ES-I3 (cell line): ENCODE data around the gene COL9A3.
A peak's percentile ranks its signal among the peaks of the same experiment; 100 is the strongest.

ENCODE experiments used
- H3K36me3 ChIP-seq: 2 replicates; pipeline ENCODE4 v1.6.1; 2013; ENCODE audit warnings: mild to moderate bottlenecking, low read length, control low read depth, moderate library complexity; ENCODE audit not compliant: insufficient read depth
- H3K4me1 ChIP-seq: 2 replicates; pipeline ENCODE4 v1.6.1; 2013; ENCODE audit warnings: mild to moderate bottlenecking, control low read depth, low read length; ENCODE audit not compliant: insufficient read depth
- H3K9ac ChIP-seq: 2 replicates; pipeline ENCODE4 v1.6.1; 2013; ENCODE audit warnings: low read depth, mild to moderate bottlenecking, low read length, moderate library complexity
- H3K9me3 ChIP-seq: 2 replicates; pipeline ENCODE4 v1.6.1; 2013; ENCODE audit warnings: mild to moderate bottlenecking, low read length, moderate library complexity; ENCODE audit not compliant: control insufficient read depth, insufficient read depth

COL9A3 gene

DNA sequence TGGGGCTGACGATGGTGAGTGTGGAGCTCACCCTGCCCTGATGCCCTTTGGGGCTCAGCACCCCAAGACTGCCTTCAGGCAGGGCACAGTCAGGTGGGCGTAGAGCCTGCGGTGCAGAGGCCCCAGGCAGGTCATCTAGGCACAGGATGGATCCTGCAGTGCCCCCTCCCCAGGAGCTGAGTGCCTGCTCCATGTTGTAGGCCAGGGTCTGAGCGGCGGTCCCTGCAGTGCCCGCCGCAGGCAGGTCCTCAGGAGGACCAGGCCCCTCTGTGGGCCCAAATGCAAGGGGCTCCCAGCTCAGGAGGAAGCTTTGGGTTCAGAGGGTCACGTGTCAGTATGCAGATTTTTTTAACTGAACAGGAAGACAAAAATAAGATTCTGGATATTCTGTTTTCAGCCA lies 17.8 kb upstream of the COL9A3 start:
- no peak overlapping the region for H3K9ac ChIP-seq
- no peaks in the 10 kb centered on the region for H3K9me3 ChIP-seq
- H3K4me1 ChIP-seq = no peaks in the 10 kb centered on the region; the same call in 1 of the 2 replicates
- no peaks in the 10 kb centered on the region for H3K36me3 ChIP-seq

DNA sequence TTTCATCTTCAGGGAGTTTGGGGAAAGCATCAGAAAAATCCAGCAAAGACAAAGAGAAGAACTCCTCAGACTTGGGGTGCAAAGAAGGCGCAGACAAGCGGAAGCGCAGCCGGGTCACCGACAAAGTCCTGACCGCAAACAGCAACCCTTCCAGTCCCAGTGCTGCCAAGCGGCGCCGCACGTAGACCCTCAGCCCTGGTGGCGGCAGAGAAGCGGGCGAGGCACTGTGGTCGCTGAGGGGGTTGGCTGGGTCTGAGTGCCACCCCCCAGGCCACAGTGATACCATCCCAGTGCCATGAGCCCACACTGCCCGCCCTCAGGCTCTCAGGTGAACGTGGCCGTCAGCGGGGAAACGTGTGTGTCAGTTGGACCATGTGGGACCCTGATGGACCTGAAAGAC lies 17.4 kb upstream of the COL9A3 start:
- Histone ChIP-seq H3K4me1 (no peaks in the 10 kb centered on the region; the same call in 1 of the 2 replicates), H3K9me3 (no peaks in the 10 kb centered on the region), H3K36me3 (no peaks in the 10 kb centered on the region), H3K9ac (no peak overlapping the region)

DNA sequence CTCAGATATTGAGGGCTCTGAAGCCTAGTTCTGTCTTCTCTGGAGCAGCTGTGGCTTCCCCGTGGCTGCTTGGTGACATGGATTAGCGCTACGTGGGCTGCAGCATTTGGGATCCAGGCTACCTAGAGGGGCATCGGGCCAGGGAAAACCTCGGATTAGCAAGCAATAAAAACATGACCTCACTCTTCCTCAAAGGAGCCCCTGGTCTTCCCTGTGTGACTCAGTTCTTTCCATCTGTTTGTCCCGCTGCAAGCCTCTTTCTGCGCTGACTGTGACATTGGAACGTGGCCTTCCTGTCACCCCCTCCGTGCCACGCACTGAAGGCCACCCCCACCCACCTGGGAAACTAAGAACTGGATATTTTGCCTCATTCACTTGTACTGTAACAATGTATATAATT lies 17.0 kb upstream of the COL9A3 start:
- no peaks in the 10 kb centered on the region for H3K36me3 ChIP-seq
- H3K9me3 ChIP-seq = no peaks in the 10 kb centered on the region
- no peak overlapping the region for H3K9ac ChIP-seq
- H3K4me1 ChIP-seq = no peaks in the 10 kb centered on the region; the same call in 1 of the 2 replicates

DNA sequence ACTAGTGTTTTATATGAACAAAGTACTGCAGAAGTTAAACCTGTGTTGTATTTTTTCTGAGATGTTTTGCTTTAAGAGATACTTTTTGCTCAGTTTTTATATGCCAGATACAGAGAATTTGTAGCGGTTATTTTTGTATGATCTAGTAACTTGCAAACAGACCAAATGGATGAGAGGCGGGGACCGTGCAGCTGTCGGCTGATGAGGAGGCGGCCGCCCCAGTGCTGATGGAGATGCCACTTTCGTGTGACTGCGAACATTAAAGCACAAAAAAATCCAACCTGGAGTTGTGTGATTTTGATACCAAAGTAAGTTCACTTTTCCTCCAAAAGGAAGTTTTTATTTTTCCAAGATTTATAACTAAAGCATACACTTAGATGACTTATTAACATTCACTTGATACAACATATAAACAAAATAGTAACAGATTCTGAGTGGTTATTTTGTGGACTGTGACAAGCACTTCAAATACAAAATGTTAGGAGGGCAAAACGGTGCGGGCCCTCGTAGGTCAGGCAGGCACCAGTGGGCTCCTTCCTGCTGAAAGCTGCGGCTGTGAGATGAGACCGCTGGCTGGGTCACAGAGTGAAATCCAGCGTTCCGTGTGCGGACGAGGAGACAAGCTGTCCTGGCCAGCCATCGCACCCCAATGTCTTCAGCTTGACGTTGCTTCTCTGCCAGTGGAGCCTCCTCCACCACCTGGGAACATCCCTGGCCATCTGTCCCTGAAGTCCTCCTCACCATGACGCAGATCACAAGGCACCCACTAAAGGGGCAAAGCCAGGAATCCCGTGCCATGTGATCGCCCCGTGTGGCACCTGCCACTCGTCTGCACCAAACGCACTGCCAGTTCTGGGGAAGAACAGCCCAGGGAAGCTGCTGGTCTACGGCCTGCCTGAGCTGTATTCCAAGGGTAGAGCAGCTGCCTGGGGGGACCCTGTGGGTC lies 16.3 kb upstream of the COL9A3 start:
- Histone ChIP-seq H3K36me3 (no peaks in the 10 kb centered on the region), H3K4me1 (no peaks in the 10 kb centered on the region; the same call in 1 of the 2 replicates), H3K9me3 (no peaks in the 10 kb centered on the region), H3K9ac (no peak overlapping the region)

DNA sequence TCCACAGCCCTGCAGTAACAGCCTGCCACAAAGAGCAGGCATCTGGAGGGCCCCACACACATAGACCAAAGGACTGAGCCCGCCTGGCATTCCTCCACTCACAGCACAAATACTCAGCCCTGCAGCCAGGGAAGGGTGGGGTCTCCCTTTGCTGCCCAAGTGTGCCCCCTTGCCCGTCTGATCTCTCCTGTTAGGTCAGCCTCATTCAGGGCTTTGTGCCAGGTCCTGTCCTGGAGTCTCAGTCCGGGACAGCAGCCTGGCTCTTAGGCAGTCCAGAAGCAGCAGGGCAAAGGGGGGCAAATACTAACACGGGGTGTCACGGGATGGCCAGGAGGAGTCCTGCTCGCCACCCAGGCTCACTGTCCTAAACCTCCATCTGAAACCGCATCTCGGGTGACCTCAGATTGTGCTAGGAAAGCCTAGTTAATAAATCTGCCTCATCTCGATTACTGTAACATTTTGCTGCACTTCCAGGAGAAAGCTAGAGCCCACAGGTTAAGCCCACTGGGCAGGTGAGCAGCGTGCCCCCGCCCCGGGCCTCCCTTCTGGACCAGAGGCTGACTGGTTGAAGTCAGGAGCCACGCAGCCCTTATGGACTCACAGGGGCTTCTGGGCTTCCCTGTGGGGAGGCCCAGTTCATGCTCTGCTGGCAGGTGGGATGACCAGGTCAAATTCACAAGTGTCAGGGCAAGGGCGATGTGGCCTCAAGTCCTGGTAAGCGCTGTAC lies 15.4 kb upstream of the COL9A3 start:
- Histone ChIP-seq H3K36me3 (no peaks in the 10 kb centered on the region), H3K9me3 (no peaks in the 10 kb centered on the region), H3K9ac (no peak overlapping the region), H3K4me1 (no peaks in the 10 kb centered on the region; the same call in 1 of the 2 replicates)

DNA sequence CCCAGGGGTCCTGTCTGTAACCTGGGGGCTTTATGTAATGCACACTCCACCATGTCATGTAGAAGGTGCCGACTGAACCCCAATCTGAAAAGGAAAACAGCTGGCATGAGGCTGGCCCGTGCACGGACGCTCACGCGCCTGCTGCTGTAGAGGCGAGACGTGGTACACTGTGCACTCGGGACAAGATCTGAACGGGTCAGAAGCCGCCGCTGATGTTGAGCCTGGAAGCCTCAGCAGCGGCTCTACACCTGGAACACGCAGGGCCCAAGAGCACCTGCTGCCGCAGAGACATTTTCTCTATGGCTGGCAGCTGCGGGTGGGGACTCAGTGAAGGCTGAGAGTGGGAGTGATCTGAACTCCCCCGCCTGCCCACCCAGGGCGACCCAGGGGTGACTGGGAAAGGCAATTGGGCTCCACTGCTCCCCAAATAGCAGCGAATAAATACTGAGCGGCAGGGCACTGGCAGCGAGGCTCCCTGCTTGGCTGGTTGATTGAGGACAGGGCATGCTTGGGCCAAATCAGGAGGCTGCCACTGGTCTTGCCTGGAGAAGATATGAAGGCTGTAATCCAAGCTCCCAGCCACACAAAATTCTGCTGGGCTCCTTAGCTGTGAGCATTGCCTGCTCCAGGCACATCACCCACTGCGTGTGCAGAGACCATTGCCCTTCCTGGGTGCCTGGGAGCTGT lies 14.7 kb upstream of the COL9A3 start:
- Histone ChIP-seq H3K9me3 (no peaks in the 10 kb centered on the region), H3K9ac (no peak overlapping the region), H3K4me1 (no peaks in the 10 kb centered on the region; the same call in 1 of the 2 replicates), H3K36me3 (no peaks in the 10 kb centered on the region)

DNA sequence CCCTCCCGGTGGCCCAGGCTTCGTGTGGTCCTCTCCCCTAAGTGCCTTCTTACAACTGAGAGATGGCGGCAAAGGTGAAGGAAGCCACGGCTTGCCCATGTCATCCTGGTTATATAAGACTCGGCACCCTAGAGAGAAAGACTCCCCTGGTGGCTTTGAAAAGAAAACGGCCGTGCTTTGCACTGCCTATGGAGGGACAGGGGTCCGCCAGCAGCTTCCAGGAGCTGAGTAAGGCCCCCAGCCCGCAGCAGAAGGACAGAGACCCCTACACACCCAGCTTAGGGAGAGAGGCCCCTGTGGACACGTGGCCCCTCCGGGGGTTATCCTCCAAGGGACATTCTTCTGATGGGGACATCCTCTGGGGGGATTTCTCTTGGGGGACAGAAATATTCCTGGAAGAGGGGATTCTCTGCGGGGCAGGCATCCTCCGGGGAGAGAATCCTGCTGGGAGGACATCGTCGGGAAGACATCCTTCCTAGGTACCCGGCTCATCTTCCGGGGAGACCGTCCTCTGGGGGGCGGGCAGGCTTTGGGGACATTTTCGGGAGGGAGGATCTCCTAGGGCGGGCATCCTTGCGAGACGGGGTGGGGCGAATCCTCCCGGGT lies 12.7 kb upstream of the COL9A3 start:
- no peaks in the 10 kb centered on the region for H3K9me3 ChIP-seq
- no peaks in the 10 kb centered on the region; the same call in 1 of the 2 replicates for H3K36me3 ChIP-seq
- peak overlapping the region; percentile 43 for H3K9ac ChIP-seq
- no peaks in the 10 kb centered on the region; the same call in 1 of the 2 replicates for H3K4me1 ChIP-seq

DNA sequence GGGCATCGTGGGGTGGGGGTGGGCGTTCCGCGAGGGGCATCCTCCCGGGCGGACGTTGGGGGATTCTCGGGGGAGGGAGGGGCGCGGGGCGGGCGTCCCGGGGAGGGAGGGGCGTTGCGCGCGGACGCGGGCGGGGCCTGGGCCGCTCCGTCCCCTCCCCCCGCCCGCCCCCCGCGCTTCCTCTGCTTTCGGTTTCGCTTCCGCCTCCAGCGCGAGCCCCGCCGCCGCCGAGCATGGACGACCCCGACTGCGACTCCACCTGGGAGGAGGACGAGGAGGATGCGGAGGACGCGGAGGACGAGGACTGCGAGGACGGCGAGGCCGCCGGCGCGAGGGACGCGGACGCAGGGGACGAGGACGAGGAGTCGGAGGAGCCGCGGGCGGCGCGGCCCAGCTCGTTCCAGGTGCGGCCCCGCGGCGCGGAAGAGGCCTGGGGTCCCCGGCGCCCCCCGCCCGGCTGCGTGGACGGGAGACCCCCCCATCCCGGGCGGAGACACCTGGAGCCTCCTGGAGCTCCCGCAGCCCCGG lies 12.2 kb upstream of the COL9A3 start, which contains the start of gene OGFR:
Gene OGFR, plus strand, starts transcription at position 209 of the 528 bp plus-strand sequence. Its CDS starts 25 bp downstream, at position 234.
- H3K36me3 ChIP-seq = no peaks in the 10 kb centered on the region; the same call in 1 of the 2 replicates
- H3K9ac ChIP-seq = peak within 1 kb of the TSS; percentile 71
- no peaks in the 10 kb centered on the region; the same call in 1 of the 2 replicates for H3K4me1 ChIP-seq
- no peaks in the 10 kb centered on the region for H3K9me3 ChIP-seq

DNA sequence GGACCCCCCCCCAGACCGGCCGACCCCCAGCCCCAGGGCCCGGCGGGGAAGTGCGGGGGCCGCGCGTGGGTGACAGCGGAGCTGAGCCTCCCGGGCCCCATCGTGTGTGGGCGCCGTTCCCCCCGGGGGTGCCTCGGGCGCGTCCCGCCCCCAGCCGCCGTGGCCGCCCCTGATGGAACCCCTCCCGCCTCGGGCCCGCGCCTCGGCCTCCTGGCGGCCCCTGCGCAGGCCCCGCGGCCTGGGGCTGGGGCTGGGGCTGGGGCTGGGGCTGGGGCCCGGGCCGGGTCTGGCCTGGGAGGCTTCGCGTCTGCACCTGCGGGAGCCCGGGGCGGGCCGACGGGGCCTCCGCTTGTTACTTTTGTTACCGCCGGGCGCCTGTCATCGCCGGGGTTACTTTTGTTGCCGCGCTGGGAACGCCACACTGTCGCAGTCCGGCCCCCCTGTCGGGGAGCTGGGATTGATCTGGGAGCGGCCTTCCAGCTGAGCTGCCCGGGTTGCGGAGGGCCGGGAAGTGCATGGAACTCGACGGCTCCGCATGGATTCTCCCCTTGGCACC lies 11.6 kb upstream of the COL9A3 start:
- no peaks in the 10 kb centered on the region for H3K9me3 ChIP-seq
- H3K4me1 ChIP-seq = no peaks in the 10 kb centered on the region; the same call in 1 of the 2 replicates
- H3K9ac ChIP-seq = peak overlapping the region; percentile 71; the same call in 1 of the 2 replicates
- H3K36me3 ChIP-seq = no peaks in the 10 kb centered on the region; the same call in 1 of the 2 replicates

DNA sequence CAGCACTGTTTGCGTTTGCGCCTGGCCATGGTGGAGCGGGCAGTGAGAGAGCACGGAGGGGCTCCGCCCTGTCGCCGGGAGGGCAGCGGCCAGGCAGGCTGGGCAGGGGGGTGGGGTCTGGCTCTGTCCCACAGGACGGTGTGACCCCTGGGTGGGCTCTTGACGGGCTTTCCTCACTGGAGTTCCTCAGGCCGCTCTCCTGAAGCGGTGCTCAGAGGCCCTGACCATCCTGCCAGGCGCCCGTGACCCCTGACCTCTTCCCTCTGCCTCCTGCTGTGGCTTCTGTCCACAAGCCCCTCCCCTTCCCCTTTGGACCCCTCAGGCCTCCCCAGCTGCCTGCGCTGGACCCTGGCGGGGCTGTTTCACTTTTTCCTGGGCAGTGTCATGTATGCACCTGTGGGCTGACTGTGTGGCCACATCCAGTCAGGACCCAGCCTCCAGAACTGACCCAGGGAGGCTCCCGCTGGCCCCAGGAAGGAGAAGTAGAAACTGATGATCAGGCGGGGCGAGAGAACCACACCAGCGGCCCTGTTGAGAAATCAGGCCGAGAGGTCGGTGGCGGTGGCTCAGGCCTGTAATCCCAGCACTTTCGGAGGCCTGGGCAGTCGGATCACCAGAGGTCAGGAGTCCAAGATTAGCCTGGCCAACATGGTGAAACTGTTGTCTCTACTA lies 11.0 kb upstream of the COL9A3 start:
- no peaks in the 10 kb centered on the region for H3K9me3 ChIP-seq
- no peaks in the 10 kb centered on the region; the same call in 1 of the 2 replicates for H3K4me1 ChIP-seq
- H3K36me3 ChIP-seq = no peaks in the 10 kb centered on the region; the same call in 1 of the 2 replicates
- H3K9ac ChIP-seq = peak overlapping the region; percentile 71; the same call in 1 of the 2 replicates

DNA sequence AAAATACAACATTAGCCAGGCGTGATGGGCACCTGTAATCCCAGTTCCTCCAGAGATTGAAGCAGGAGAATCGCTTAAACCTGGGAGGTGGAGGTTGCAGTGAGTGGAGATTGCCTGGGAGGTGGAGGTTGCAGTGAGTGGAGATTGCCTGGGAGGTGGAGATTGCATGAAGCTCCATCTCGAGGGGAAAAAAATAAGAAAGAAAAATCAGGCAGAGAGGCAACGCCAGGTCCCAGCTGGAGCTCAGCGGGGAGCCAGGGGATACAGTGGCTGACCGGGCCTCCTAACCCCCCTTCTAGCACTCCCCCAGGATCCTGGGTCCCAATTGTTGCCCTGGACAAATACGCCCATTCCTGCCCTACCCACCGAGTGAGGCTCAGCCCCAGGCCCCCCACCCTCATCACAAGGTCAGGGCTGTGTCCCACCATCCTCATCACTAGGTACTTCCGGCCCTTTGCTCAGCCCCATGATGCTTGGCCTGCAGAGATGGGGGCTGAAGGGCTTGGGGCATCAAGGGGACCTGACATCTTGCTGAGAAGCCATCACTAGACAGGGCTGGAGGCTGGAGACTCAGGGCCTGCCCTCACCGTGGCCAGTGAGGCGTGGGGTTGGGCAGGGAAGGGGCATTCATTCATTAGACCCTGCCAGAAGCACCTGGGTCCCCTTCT lies 10.3 kb upstream of the COL9A3 start:
- Histone ChIP-seq H3K9me3 (no peaks in the 10 kb centered on the region), H3K4me1 (no peaks in the 10 kb centered on the region; the same call in 1 of the 2 replicates), H3K36me3 (no peaks in the 10 kb centered on the region; the same call in 1 of the 2 replicates), H3K9ac (no peak overlapping the region)

DNA sequence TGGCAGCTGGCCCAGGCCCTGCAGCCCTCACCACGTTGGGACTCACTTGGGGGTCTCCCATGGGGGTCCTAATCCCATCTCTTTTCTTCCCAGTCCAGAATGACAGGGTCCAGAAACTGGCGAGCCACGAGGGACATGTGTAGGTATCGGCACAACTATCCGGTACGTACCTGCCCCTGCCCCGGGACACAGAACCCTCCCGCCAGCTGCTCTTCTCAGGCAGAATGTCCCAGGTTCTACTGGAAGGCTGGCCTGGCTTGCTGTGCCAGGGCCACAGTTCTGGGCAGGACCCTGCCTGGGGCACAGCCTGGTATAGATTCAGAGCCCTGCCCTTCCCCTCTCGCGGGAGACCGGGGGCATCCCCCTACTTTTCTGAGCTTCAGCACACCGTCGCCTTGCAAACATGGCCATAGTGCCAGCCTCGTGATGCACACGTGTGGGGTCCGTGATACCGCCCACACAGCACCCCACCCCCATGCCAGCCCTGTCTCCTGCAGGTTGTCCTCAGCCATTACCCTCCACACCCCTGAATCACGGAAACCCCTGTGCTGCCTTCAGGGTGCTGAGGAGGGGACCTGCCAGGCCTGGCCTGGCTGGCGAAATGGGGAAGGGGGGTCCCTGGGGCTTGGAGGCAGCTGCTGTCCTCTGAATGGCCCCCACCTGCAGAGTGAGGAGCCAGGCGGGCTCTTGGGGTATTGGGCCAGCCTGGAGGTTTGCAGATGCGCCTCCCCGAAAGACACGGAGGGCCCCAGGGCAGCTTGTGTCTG lies 9.2 kb upstream of the COL9A3 start:
- no peaks in the 10 kb centered on the region; the same call in 1 of the 2 replicates for H3K4me1 ChIP-seq
- no peaks in the 10 kb centered on the region for H3K9me3 ChIP-seq
- H3K36me3 ChIP-seq = no peaks in the 10 kb centered on the region; the same call in 1 of the 2 replicates
- H3K9ac ChIP-seq = no peak overlapping the region
